Small intestine (tissue), 7 donors: Measurements from ENCODE around the gene AQP12B. TPM values are rescaled to one million over a fixed set of nuclear protein-coding genes. Genes with fewer than 3 reads are reported as not detected.
"Not testable (repeated sequence)": the region's sequence is repeated elsewhere in the genome, so short reads cannot be mapped to it uniquely, and the experiment has no call there.

Experiments
- DNase-seq, 2 donors: peaks; one replicate each; pipeline versions ENCODE4 v3.0.0 to v3.0.0-alpha.2; 2013
- FAIRE-seq: peaks from 2 replicates; lab custom pipeline; 2012; peaks lifted over from hg19 to GRCh38; lab: Jason Lieb, UNC
- H3K27ac ChIP-seq, 3 donors: one replicate each; pipeline ENCODE4 v1.5.1; 2013; ENCODE audit warnings: low read length in 2 of 3, mild to moderate bottlenecking in 2 of 3, control low read depth in 1 of 3, inconsistent platforms in 1 of 3, low read depth in 1 of 3, moderate library complexity in 1 of 3
- H3K27me3 ChIP-seq, 3 donors: one replicate each; pipeline ENCODE4 v1.6.1; 2013; ENCODE audit warnings: low read length in 3 of 3, inconsistent platforms in 1 of 3; ENCODE audit not compliant: control insufficient read depth in 3 of 3, insufficient read depth in 3 of 3
- H3K36me3 ChIP-seq, 3 donors: one replicate each; pipeline ENCODE4 v1.6.1; 2013; ENCODE audit warnings: low read length in 3 of 3, inconsistent platforms in 1 of 3, low read depth in 1 of 3, mild to moderate bottlenecking in 1 of 3, moderate library complexity in 1 of 3; ENCODE audit not compliant: control insufficient read depth in 3 of 3, insufficient read depth in 2 of 3
- H3K4me1 ChIP-seq, 3 donors: one replicate each; pipeline ENCODE4 v1.6.1; 2013; ENCODE audit warnings: low read length in 2 of 3, inconsistent platforms in 1 of 3, low read depth in 1 of 3, mild to moderate bottlenecking in 1 of 3, moderate library complexity in 1 of 3; ENCODE audit not compliant: control insufficient read depth in 3 of 3, insufficient read depth in 2 of 3
- H3K4me3 ChIP-seq, 3 donors: one replicate each; pipeline ENCODE4 v1.5.1; 2013; ENCODE audit warnings: low read length in 3 of 3, control low read depth in 1 of 3, inconsistent platforms in 1 of 3, low read depth in 1 of 3, mild to moderate bottlenecking in 1 of 3, moderate library complexity in 1 of 3
- H3K9me3 ChIP-seq, 2 donors: one replicate each; pipeline ENCODE4 v1.6.1; 2013; ENCODE audit warnings: low read depth in 1 of 2, low read length in 1 of 2; ENCODE audit not compliant: control insufficient read depth in 2 of 2, insufficient read depth in 1 of 2
- WGBS, 3 donors: extraction: QIAGEN DNeasy Blood & Tissue Kit; methylation state at CpG; one replicate each; pipeline ENCODE4 v1.1.7; 2013; 5-methylcytosine and 5-hydroxymethylcytosine counted together
- polyA plus RNA-seq, 4 donors: library from polyadenylated mRNA; stranded (reverse) in 3 of 4; unstranded in 1 of 4; fragments of 200-250 nt in 3 of 4; fragments of 120-200 nt in 1 of 4; gene quantifications; one replicate each; pipeline versions ENCODE4 v1.2.1 to v1.2.3, GENCODE V29; 2013
- donor health status: healthy with polysubstance abuse.
- donor health status: control.
- donor health status: control.
- donor health status: Bipolar disorder and iron deficiency.
- donor health status: healthy.

Gene AQP12B
- polyA plus RNA-seq, 4 donors: 1.3 to 11.5 TPM; not detected in 2

- Histone ChIP-seq H3K27ac (peak overlapping the region in 2 of 3 donors; percentile 63 to 82), H3K4me3 (peak overlapping the region in 1 of 3 donors; percentile 29), H3K9me3 (no peaks in the 10 kb centered on the region), H3K36me3 (peaks cover 0 to 8% (median 0%) of the 10 kb centered on the region in 3 donors), H3K27me3 (no peaks in the 10 kb centered on the region), H3K4me1 (peaks cover 0 to 31% (median 2%) of the 10 kb centered on the region in 3 donors)
- DNase-seq: no peak
- no peak for FAIRE-seq
- WGBS, 3 donors: 40 to 49% (median 41%) methylated on average over 6 of the region's 6 CpGs
Observed at GRCh38 chr2:240686460-240686859, 3.8 kb upstream of the AQP12B start.

- Histone ChIP-seq H3K27me3 (no peaks in the 10 kb centered on the region), H3K27ac (peak overlapping the region in 2 of 3 donors; percentile 63 to 82), H3K9me3 (no peaks in the 10 kb centered on the region), H3K36me3 (peaks cover 0 to 8% (median 0%) of the 10 kb centered on the region in 3 donors), H3K4me1 (peaks cover 0 to 31% (median 2%) of the 10 kb centered on the region in 3 donors), H3K4me3 (peak overlapping the region in 1 of 3 donors; percentile 29)
- FAIRE-seq: no peak
- DNase-seq: peak; percentile 81 to 89
- WGBS, 3 donors: 26 to 54% (median 35%) methylated on average over 10 of the region's 10 CpGs
Observed at GRCh38 chr2:240685771-240686371, 3.2 kb upstream of the AQP12B start.

- H3K27me3 ChIP-seq, H3K36me3 ChIP-seq, H3K9me3 ChIP-seq, FAIRE-seq: not testable (repeated sequence)
- peak overlapping the region in 1 of 3 donors; percentile 50 for H3K4me3 ChIP-seq
- H3K27ac ChIP-seq: peak overlapping the region in 2 of 3 donors; percentile 65 to 79
- H3K4me1 ChIP-seq: peaks cover 0 to 31% (median 2%) of the 10 kb centered on the region in 3 donors
- WGBS, 3 donors: 40 to 54% (median 43%) methylated on average over 12 to 15 of the region's 15 CpGs
- peak; percentile 12 to 36 for DNase-seq
Observed at GRCh38 chr2:240683980-240684728, 1.5 kb upstream of the AQP12B start.

DNA sequence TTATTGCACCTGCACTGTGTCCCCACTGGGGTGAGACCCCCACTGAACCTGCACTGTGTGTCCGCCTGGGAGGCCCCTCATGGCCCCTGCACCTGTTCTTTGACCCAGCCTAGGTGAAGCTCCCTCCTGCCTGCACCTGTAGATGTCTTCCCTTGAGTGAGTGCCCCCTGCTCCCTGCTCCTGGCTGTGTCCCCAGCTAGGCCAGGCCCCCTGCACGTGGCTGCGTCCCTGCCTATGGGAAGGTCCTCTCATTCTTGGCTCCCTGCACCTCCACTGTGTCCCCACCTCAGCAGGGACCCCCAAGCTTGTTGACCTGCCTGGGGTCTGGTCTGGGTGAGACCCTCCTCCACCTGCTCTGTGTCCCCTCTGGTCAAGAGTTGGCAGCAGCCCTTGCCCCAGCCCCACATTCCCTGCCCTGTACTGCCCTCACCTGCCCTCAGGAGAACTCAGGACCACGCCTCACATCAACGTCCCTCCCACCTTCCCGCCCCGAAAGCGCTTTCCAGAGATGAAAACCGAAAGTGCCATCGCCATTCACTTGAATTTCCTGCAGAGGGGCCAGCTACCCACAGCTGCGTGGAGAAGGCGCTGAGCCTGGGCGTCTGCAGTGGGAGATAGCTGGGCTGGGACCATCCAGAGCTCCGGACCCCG lies 769 bp upstream of the AQP12B start:
- H3K9me3 ChIP-seq, H3K27me3 ChIP-seq, DNase-seq, H3K36me3 ChIP-seq, FAIRE-seq: not testable (repeated sequence)
- Histone ChIP-seq H3K4me1 (peaks cover 0 to 29% (median 2%) of the 10 kb centered on the region in 3 donors), H3K27ac (peak overlapping the region in 2 of 3 donors; percentile 65 to 79), H3K4me3 (peak overlapping the region in 1 of 3 donors; percentile 50)
- WGBS, 3 donors: 20 to 47% (median 24%) methylated on average over 2 to 4 of the region's 15 CpGs

- WGBS, 3 donors: 22 to 39% (median 31%) methylated on average over 1 to 2 of the region's 11 CpGs
- not testable (repeated sequence) for FAIRE-seq, H3K27me3 ChIP-seq, H3K9me3 ChIP-seq, H3K27ac ChIP-seq, DNase-seq, H3K4me3 ChIP-seq, H3K4me1 ChIP-seq, H3K36me3 ChIP-seq
Observed at GRCh38 chr2:240680185-240680584, 2.5 kb downstream of the AQP12B start.

DNA sequence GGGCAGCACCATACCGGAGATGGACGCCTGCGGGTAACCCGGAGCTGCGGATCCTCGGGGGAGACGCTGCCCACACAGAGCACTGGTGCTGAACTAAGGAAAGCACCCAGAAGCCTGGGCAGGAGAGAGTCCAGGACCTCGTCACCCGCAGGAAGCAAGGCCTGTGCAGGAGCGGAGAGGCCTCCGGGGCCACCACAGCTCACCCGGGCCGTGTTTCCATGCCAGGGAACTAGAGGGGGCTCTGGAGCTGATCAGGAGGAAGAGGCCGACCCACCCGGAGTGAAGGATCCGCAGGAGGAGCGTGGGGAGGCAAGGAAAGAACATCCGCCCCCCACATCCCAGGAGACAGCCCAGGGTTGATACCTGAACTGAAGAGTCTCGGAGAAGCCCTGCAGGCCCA lies 3.8 kb downstream of the AQP12B start:
- H3K36me3 ChIP-seq, FAIRE-seq, H3K27ac ChIP-seq, H3K9me3 ChIP-seq, H3K4me3 ChIP-seq, H3K4me1 ChIP-seq, DNase-seq, H3K27me3 ChIP-seq: not testable (repeated sequence)
- WGBS, 3 donors: no CpG with 5 or more reads among the region's 19 CpGs

DNA sequence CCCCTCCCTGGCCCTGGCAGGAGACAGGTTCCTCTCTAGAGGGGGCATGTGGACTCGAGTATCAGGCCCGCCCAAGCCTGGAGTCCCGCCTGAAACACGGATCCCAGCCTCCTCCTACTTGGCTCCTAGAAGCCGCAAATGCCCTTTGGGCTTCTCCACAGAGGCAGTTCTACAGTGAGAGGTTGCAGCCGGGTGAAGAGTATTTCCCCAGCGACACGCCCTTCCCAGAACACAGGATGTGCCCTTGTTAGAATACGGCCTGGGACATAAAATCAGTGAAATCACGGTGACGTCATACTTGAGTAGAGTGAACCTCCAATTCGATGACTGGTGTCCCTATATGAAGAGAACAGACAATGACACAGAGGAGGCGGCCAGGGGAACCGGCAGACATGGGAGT lies 4.6 kb downstream of the AQP12B start:
- not testable (repeated sequence) for H3K27ac ChIP-seq, H3K4me3 ChIP-seq, H3K4me1 ChIP-seq, H3K9me3 ChIP-seq, DNase-seq, FAIRE-seq, H3K36me3 ChIP-seq, H3K27me3 ChIP-seq
- 28 to 57% (median 39%) methylated on average over 3 to 6 of the region's 14 CpGs for WGBS, 3 donors

DNA sequence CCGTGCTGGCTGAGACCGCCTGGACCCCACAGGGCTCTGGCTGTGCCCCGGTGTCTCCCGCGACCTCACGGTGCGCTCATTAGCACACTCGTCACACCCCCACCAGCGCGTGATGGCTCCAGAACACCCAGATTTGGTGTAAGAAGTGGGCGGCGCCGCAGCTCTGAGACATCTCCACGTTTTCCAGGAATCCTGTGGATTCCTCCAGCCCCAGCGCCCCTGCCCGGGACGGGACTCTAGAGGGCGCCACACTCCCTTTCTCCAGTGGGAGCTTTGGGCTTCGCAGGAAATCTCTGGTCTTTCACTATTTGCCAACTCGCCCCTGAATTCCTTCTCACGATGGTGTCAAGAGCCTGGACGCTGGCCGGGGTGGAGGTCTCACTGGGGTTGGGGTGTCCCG lies 7.3 kb downstream of the AQP12B start:
- H3K27me3 ChIP-seq: peaks cover 6 to 24% (median 16%) of the 10 kb centered on the region in 3 donors
- not testable (repeated sequence) for H3K4me1 ChIP-seq, H3K36me3 ChIP-seq, H3K4me3 ChIP-seq, DNase-seq, H3K27ac ChIP-seq, H3K9me3 ChIP-seq, FAIRE-seq
- no CpG with 5 or more reads among the region's 24 CpGs for WGBS, 3 donors
